ENCODE data around the gene CFAP141.

Gene CFAP141

DNA sequence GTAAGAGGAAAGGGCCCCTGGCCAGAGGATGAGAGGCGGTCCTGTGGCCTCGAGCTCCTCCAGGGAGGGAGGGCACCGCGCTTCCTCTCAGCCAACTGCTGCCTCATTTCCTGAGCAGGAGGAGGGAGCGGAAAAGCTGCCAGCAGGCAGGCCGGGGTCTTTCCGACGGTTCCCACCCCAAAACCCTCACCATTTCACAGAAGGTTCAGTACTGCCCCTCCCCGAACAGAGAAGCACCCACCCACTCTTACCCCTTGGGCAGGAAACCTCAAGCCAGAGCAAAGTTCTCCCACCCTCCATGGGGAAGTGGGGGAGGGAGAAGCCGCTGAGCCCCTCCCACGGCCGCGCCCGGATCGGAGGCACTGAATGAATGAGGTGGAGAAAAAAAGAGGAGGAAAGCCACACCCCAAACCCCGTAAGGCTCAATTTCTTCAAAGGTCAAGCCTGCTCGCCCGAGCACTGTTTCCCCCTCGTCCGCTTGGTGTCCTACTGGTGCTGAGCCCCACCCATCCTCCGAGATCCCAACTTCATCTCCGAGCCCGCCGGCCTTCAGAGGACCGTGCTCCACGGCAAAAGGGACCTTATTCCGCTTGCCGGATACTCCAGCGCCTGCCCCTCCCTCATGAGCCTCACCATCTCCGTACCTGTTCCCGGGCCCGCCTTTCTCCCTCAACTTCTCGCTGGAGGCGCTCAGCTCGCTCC, 23.6 kb downstream of the CFAP141 start:
- TF ChIP-seq, protein P1, sequence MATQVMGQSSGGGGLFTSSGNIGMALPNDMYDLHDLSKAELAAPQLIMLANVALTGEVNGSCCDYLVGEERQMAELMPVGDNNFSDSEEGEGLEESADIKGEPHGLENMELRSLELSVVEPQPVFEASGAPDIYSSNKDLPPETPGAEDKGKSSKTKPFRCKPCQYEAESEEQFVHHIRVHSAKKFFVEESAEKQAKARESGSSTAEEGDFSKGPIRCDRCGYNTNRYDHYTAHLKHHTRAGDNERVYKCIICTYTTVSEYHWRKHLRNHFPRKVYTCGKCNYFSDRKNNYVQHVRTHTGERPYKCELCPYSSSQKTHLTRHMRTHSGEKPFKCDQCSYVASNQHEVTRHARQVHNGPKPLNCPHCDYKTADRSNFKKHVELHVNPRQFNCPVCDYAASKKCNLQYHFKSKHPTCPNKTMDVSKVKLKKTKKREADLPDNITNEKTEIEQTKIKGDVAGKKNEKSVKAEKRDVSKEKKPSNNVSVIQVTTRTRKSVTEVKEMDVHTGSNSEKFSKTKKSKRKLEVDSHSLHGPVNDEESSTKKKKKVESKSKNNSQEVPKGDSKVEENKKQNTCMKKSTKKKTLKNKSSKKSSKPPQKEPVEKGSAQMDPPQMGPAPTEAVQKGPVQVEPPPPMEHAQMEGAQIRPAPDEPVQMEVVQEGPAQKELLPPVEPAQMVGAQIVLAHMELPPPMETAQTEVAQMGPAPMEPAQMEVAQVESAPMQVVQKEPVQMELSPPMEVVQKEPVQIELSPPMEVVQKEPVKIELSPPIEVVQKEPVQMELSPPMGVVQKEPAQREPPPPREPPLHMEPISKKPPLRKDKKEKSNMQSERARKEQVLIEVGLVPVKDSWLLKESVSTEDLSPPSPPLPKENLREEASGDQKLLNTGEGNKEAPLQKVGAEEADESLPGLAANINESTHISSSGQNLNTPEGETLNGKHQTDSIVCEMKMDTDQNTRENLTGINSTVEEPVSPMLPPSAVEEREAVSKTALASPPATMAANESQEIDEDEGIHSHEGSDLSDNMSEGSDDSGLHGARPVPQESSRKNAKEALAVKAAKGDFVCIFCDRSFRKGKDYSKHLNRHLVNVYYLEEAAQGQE (IDR thresholded peaks at IDR 0.05; ENCODE audit: insufficient read depth in 1 of 2, low read depth in 2 of 2, low read length in 2 of 2) = no peak
- TF ChIP-seq SIN3A (IDR thresholded peaks at IDR 0.05; ENCODE audit: borderline replicate concordance, insufficient read depth, low read length) = 0 out of 2 replicates have a peak, but pooled peaks have one; percentile 55
- peak; percentile 31; the same call in 1 of the 2 replicates for TF ChIP-seq POLR2AphosphoS5 (IDR thresholded peaks at IDR 0.05; ENCODE audit: low read depth, low read length)

DNA sequence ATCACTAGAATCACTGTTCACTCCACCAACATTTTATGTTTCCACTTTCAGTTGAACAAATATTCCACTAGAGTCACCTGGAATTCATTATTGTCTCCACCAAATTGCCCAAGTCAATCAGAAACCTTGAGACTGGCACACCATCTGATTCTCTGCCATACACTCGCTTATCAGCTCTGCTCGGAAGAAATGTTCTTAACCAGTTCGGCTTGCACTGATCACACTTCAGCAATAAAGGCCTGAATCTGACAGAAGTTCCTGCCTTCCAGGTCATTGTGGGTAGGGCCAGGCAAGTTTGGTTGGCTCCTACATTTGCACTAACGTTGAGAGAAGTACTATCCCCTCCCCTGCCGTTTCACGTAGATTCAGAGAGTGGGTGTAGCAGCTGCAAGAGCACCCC, 24.2 kb downstream of the CFAP141 start:
- TF ChIP-seq FOXP2 (optimal IDR thresholded peaks at IDR 0.05; ENCODE audit: borderline replicate concordance, extremely low read depth, extremely low read length, insufficient read depth) = no peak

DNA sequence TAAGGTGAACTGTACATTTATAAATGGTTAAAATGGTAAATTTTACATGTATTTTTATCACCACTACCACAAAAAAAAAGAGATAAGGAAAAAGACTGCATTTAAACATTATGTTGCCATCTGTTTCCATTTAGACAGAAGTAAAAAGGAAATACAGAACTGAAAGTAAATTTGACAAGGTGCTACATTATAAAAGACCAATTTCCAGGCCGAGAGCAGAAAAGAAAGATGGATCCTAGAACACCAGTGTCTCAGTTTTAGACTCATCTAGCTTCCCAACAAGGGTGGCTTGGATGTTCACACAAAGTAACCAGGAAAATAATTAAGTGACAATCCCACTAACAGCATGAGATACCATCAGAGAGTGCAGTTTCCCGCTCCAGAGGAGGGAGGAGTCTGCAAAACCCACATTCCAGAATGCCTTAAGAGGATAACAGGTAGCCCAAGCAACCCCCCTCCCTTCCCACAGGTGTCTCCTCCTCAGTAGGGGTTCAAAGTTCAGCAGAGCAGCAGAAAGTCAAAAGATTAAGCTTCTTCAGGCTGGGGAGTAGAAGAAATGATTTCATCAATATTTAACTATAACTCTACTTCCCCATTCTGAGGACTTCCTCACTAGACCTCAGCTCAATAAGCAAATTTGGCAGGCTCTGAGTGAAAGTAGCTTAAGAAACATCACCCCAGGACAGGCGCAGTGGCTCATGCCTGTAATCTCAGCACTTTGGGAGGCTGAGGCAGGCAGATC, 26.0 kb downstream of the CFAP141 start:
- TF ChIP-seq TAF1 (IDR thresholded peaks at IDR 0.05; ENCODE audit: borderline replicate concordance, insufficient read depth, low read length) (no peak), POLR2AphosphoS5 (IDR thresholded peaks at IDR 0.05; ENCODE audit: low read depth, low read length) (no peak), SIN3A (IDR thresholded peaks at IDR 0.05; ENCODE audit: borderline replicate concordance, insufficient read depth, low read length) (no peak), FOXP2 (optimal IDR thresholded peaks at IDR 0.05; ENCODE audit: borderline replicate concordance, extremely low read depth, extremely low read length, insufficient read depth) (no peak)
- TF ChIP-seq, protein P1 (IDR thresholded peaks at IDR 0.05; ENCODE audit: insufficient read depth in 1 of 2, low read depth in 2 of 2, low read length in 2 of 2) = no peak

DNA sequence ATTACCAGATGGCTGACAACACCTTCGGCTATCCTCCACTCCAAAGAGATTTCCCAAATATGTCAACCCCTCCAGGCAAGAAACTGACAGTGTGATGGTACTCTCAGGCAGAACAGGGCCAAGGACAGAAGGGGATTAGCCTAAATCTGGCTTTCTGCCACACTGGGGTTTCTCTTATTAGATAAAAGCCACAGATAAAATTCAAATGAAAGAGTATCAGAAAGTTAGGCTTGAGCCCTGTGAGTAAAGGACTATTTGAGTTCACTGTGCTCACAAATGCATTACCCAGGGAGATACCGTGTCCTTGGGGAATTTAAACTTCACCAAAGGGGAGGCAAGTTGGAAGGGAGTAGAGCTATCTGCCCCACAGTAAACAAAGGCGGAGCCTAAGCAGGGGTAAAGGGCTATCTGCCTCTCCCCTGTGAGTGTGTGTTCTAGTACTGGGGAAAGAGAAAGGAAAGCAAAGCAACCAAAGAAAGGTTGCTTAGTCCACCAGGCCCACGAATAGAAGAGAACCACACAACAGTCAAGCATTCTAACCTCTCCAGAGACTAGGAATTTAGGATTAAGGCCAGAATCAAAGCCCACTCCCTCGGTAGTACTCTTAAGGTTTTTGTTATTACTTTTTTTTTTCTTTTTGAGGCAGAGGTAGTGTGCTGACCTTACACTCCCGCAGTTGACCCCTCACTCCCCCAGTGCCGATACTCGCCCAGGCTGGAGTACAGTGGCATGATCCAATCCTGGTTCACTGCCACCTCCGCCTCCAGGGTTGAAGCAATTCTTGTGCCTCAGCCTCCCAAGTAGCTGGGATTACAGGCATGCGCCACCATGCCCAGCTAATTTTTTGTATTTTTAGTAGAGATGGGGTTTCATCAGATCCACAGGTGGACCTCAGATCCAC, 27.0 kb downstream of the CFAP141 start:
- no peak for TF ChIP-seq POLR2AphosphoS5 (IDR thresholded peaks at IDR 0.05; ENCODE audit: low read depth, low read length)

DNA sequence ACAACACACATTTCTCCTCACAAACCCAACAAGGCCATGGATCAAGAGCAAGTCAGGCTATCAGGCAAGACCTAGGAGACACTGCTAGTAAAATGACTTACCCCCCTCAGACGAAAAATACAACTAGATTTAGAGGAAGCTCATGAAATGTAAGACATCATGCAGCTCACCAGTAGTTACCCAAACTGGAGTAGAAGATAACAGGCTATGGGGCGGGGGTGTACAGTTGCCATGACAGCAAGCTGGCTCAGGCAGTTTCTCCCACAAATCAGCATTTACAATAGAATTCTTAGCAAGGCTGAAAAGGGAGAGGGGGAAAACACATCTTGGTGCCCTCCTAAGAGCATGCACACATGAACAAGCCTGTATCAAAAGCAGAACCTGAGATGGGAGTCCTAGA, 28.1 kb downstream of the CFAP141 start:
- TF ChIP-seq SIN3A (IDR thresholded peaks at IDR 0.05; ENCODE audit: borderline replicate concordance, insufficient read depth, low read length) (no peak), FOXP2 (optimal IDR thresholded peaks at IDR 0.05; ENCODE audit: borderline replicate concordance, extremely low read depth, extremely low read length, insufficient read depth) (no peak)
- TF ChIP-seq, protein P1 (IDR thresholded peaks at IDR 0.05; ENCODE audit: insufficient read depth in 1 of 2, low read depth in 2 of 2, low read length in 2 of 2) = no peak

DNA sequence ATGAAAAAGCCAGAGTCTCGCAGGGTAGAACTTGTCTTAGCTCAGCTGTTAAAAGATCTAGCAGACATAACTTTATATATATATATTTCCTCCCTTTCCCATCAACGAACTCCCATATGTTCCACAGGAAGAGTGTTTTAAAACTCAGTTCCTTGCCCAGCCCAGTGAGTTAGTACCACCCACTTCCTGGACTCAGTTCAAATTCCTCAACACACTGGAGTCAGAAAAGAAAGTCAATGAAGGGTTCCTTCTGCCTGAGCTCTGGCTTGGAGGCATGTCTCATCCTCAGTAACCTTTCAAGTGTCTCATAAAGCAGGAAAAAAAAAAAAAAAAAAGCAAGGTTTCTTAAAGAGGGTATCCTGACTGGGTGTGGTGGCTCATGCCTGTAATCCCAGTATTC, 29.8 kb downstream of the CFAP141 start:
- no peak for TF ChIP-seq FOXP2 (optimal IDR thresholded peaks at IDR 0.05; ENCODE audit: borderline replicate concordance, extremely low read depth, extremely low read length, insufficient read depth)
- TF ChIP-seq SIN3A (IDR thresholded peaks at IDR 0.05; ENCODE audit: borderline replicate concordance, insufficient read depth, low read length) = no peak
- TF ChIP-seq POLR2AphosphoS5 (IDR thresholded peaks at IDR 0.05; ENCODE audit: low read depth, low read length) = no peak
- no peak for TF ChIP-seq TAF1 (IDR thresholded peaks at IDR 0.05; ENCODE audit: borderline replicate concordance, insufficient read depth, low read length)
- TF ChIP-seq, protein P1 (IDR thresholded peaks at IDR 0.05; ENCODE audit: insufficient read depth in 1 of 2, low read depth in 2 of 2, low read length in 2 of 2) = no peak

Data from PFSK-1 (cell line).